MM.1S (cell line): ENCODE data around the gene CEP290.

Experiments
- CTCF ChIP-seq: fragments of 300-600 bp; sonication (generic); IDR thresholded peaks from 2 replicates; pipeline ENCODE4 v1.5.1; 2016; ENCODE audit warnings: antibody characterized with exemption, low read length, mixed read lengths
- EZH2 ChIP-seq: fragments of 300-600 bp; sonication (generic); optimal IDR thresholded peaks from 2 replicates; pipeline ENCODE3; 2017; ENCODE audit warnings: low read depth, mild to moderate bottlenecking, antibody characterized with exemption, low read length, mixed read lengths
- EZH2phosphoT487 ChIP-seq: fragments of 300-600 bp; sonication (generic); IDR thresholded peaks from 2 replicates; pipeline ENCODE4 v1.6.1; 2018; ENCODE audit warnings: antibody characterized with exemption, low read length

- TF ChIP-seq CTCF (no peak), EZH2phosphoT487 (no peak), EZH2 (no peak)
Measured at GRCh38 chr12:88026196-88026595, 115.7 kb downstream of the CEP290 start.
